Brain microvascular endothelial cell (primary cell): ENCODE measurements around the gene RAB27A.

Experiments
- DNase-seq: peaks from one replicate; pipeline ENCODE4 v3.0.0-alpha.2; 2020
- H3K27ac ChIP-seq: fragments of 250-450 bp; sonication (Bioruptor Pico); 2 replicates; pipeline ENCODE4 v1.5.1; 2020; ENCODE audit warnings: mild to moderate bottlenecking, moderate library complexity
- H3K27me3 ChIP-seq: fragments of 250-450 bp; sonication (Bioruptor Pico); replicated peaks from 2 replicates; pipeline ENCODE4 v1.5.1; 2020; ENCODE audit warnings: mild to moderate bottlenecking
- H3K36me3 ChIP-seq: fragments of 250-450 bp; sonication (Bioruptor Pico); replicated peaks from 2 replicates; pipeline ENCODE4 v1.5.1; 2020; ENCODE audit warnings: mild to moderate bottlenecking
- H3K4me3 ChIP-seq: 2 replicates; pipeline ENCODE4 v1.5.1; 2011; ENCODE audit warnings: low read depth, mild to moderate bottlenecking, control low read depth, low read length, moderate library complexity
- in situ Hi-C: cut with HindIII; loops from 2 replicates; pipeline ENCODE4 v1.10.0; 2017; ENCODE audit warnings: low sequenced_read_pairs, low pct_ligation_motif_present
- TF ChIP-seq, protein P1 (sequence below): IDR thresholded peaks from 2 replicates; pipeline ENCODE4 v1.5.1; 2011; ENCODE audit warnings: low read depth, mild to moderate bottlenecking, moderate library complexity, low read length, control low read depth, inconsistent platforms; ENCODE audit errors: missing control alignments

Gene RAB27A

DNA sequence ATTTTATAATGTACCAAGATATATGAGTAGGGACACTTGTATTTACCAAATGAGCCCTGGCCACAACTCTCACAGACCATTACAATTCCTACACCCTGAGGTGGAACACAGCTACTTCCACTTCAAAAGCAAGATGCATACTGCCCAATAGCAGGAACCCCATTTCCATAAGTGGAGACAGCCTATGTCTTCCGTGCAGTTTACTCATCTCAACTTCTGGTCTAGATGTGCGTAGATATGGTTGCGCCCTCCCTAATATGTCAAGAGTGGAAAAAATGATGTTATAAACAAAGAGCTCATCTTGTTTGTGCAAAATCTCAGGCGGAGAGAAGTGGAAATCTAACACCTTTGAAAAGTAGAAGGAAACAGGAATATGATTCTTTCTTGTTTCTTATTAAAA lies 44.6 kb downstream of the RAB27A start:
- H3K4me3 ChIP-seq: no peak overlapping the region

DNA sequence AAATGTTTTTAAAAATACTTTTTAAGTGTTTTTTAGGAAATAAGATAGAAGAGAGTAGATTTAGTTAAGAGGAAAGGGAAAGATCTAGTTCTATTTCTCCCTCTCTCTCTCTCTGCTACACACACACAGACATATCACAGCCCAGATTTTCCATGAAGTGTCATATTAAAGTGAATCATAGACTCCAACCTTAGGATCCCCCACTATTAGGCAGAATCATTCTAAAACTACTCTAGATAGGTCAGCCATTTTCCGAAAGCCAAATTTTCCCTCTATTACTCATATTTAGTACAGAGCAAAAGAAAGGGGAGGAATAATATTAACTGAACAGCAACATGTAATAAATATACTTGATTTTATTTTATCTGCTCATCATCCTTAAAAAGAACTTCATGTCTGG lies 47.7 kb downstream of the RAB27A start:
- peak; percentile 13 for DNase-seq
- in situ Hi-C loops: no loop called here
- no peaks in the 10 kb centered on the region for H3K27me3 ChIP-seq
- H3K36me3 ChIP-seq: no peaks in the 10 kb centered on the region
- TF ChIP-seq, protein P1, sequence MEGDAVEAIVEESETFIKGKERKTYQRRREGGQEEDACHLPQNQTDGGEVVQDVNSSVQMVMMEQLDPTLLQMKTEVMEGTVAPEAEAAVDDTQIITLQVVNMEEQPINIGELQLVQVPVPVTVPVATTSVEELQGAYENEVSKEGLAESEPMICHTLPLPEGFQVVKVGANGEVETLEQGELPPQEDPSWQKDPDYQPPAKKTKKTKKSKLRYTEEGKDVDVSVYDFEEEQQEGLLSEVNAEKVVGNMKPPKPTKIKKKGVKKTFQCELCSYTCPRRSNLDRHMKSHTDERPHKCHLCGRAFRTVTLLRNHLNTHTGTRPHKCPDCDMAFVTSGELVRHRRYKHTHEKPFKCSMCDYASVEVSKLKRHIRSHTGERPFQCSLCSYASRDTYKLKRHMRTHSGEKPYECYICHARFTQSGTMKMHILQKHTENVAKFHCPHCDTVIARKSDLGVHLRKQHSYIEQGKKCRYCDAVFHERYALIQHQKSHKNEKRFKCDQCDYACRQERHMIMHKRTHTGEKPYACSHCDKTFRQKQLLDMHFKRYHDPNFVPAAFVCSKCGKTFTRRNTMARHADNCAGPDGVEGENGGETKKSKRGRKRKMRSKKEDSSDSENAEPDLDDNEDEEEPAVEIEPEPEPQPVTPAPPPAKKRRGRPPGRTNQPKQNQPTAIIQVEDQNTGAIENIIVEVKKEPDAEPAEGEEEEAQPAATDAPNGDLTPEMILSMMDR: no peak
- H3K4me3 ChIP-seq: no peak overlapping the region
- H3K27ac ChIP-seq: no peak overlapping the region

More for the DNA sequence above, 44.6 kb downstream of the RAB27A start:
- H3K27ac ChIP-seq: no peak overlapping the region
- in situ Hi-C loops: no loop called here
- DNase-seq: no peak
- TF ChIP-seq, protein P1: no peak
- no peaks in the 10 kb centered on the region for H3K36me3 ChIP-seq
- H3K27me3 ChIP-seq: no peaks in the 10 kb centered on the region

DNA sequence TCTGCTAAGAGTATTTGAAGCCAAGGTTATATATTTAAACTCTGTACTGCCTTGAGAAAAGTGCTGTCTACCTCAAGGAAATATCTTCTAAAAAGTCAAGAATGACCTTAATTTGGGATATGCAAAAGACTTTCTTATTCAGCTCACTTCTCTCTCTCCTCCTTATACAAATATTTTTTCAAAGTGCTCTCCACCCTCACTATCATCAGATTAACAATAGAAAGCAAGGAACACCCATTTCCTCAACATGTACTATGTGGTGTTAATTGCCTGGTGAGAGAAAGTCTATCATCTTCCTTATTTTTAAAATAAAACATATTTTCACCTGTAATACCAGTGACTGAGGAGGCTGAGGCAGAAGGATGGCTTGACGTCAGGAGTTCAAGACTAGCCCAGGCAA lies 48.4 kb downstream of the RAB27A start:
- TF ChIP-seq, protein P1: no peak
- no peak overlapping the region for H3K27ac ChIP-seq
- H3K27me3 ChIP-seq: no peaks in the 10 kb centered on the region
- in situ Hi-C loops: no loop called here
- no peak overlapping the region for H3K4me3 ChIP-seq
- DNase-seq: no peak
- no peaks in the 10 kb centered on the region for H3K36me3 ChIP-seq

DNA sequence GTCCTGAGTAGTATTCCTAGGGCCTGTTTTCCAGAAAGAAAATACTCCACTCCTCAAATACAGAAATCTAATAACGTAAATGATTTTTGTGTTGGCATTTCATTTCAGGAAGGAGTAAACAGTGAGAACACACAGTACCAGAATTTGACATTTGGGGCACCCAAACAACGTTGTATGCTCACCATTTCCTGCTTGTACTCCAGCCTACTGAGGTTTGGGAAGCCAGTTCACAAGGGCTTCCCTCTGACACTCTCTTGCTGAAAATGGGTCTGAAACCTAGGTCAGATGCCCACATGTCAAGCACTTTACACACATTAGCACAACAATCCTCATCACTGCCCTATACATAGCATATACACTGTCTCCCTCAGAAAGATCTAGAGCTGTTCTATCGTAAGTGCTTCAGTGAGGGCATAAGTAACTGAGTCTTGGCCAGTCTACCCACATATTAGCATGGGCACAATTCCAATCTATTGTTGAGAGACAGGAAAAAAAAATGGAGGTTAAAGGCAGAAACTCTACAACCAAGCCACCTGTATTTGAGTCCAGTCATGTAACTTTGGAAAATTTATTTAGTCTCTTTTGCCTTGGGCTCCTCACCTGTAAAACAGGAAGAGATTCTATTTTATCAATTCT lies 49.4 kb downstream of the RAB27A start:
- Histone ChIP-seq H3K36me3 (no peaks in the 10 kb centered on the region), H3K27me3 (no peaks in the 10 kb centered on the region), H3K27ac (no peak overlapping the region), H3K4me3 (no peak overlapping the region)
- TF ChIP-seq, protein P1: no peak
- DNase-seq: no peak
- in situ Hi-C loops: no loop called here

DNA sequence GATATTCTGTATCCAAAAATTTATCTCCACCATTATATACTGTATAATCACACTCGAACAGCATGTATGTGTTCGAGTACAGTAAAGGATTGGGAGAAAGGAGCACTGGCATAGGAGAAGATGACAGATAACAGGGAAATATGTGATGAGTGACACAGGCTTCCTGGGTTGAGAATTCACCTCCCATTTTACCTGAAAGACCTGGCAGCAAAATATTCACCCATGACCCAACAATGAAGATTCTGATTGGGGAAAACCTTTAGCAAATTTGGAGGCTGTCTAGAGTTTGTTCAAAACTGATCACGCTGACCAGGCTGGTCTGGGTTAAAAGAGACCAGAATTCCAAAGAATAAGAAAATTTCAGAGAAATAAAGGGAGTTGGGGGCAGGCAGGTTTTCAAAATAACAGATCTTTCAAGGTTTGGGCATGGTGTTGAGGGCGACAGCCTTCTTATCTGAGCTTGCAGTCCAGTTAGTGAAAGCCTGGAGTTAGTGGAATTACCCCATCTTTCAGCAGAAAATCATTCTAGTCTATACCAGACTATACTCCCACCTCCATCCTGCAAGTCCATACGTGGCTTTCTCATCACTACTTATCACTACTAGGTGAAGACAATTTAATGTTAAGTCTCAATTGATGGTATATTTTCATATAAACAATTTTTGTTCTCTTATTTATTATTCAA lies 50.0 kb downstream of the RAB27A start:
- in situ Hi-C loops: no loop called here
- no peak for DNase-seq
- Histone ChIP-seq H3K4me3 (no peak overlapping the region), H3K27me3 (no peaks in the 10 kb centered on the region), H3K36me3 (no peaks in the 10 kb centered on the region), H3K27ac (no peak overlapping the region)
- TF ChIP-seq, protein P1: no peak
